Upper lobe of left lung (tissue), 4 donors: Measurements from ENCODE around the gene APIP.

Experiments used
- CTCF ChIP-seq, 6 experiments: fragments of 450-650 bp in 4 of 6; fragments of 200-600 bp in 2 of 6; sonication (generic) in 2 of 6; IDR thresholded peaks; one replicate each; pipeline ENCODE4 v1.5.1; 2016 to 2019; ENCODE audit warnings: antibody characterized with exemption in 6 of 6
- POLR2A ChIP-seq, 4 donors: fragments of 450-650 bp; IDR thresholded peaks; one replicate each; pipeline ENCODE4 v1.5.1; 2016 to 2017; ENCODE audit warnings: antibody characterized with exemption in 4 of 4, mild to moderate bottlenecking in 2 of 4
- POLR2AphosphoS5 ChIP-seq, 2 donors: sonication (generic); formaldehyde crosslinking; IDR thresholded peaks; one replicate each; pipeline ENCODE4 v1.5.1; 2017; ENCODE audit warnings: antibody characterized with exemption in 2 of 2

- no peak for TF ChIP-seq POLR2A (IDR thresholded peaks at IDR 0.05)
- TF ChIP-seq CTCF (IDR thresholded peaks at IDR 0.05) = no peak
- no peak for TF ChIP-seq POLR2AphosphoS5 (IDR thresholded peaks at IDR 0.05)
These were observed 55.7 kb downstream of the APIP start for GRCh38 chr11:34860518-34860917.
